Breast epithelium (tissue), 3 donors: ENCODE measurements around the gene MCRIP2.

ENCODE experiments used
- POLR2A ChIP-seq: fragments of 450-650 bp; IDR thresholded peaks from one replicate; pipeline ENCODE4 v1.6.1; 2016; ENCODE audit warnings: antibody characterized with exemption, mild to moderate bottlenecking, moderate library complexity
- POLR2AphosphoS5 ChIP-seq, 3 donors: sonication (generic); formaldehyde crosslinking; IDR thresholded peaks; one replicate each; pipeline ENCODE4 v1.6.1; 2017; ENCODE audit warnings: antibody characterized with exemption in 3 of 3
- TF ChIP-seq, protein P1 (sequence below), 3 donors: fragments of 450-650 bp; IDR thresholded peaks; one replicate each; pipeline ENCODE4 v1.5.1; 2016 to 2017; ENCODE audit warnings: antibody characterized with exemption in 3 of 3, mild to moderate bottlenecking in 3 of 3, moderate library complexity in 3 of 3

- TF ChIP-seq, protein P1, sequence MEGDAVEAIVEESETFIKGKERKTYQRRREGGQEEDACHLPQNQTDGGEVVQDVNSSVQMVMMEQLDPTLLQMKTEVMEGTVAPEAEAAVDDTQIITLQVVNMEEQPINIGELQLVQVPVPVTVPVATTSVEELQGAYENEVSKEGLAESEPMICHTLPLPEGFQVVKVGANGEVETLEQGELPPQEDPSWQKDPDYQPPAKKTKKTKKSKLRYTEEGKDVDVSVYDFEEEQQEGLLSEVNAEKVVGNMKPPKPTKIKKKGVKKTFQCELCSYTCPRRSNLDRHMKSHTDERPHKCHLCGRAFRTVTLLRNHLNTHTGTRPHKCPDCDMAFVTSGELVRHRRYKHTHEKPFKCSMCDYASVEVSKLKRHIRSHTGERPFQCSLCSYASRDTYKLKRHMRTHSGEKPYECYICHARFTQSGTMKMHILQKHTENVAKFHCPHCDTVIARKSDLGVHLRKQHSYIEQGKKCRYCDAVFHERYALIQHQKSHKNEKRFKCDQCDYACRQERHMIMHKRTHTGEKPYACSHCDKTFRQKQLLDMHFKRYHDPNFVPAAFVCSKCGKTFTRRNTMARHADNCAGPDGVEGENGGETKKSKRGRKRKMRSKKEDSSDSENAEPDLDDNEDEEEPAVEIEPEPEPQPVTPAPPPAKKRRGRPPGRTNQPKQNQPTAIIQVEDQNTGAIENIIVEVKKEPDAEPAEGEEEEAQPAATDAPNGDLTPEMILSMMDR (IDR thresholded peaks at IDR 0.05), result no peak
- TF ChIP-seq POLR2A (no peak), POLR2AphosphoS5 (IDR thresholded peaks at IDR 0.05) (no peak)
Measured at GRCh38 chr16:634996-635395, 6.6 kb upstream of the MCRIP2 start.
